ENCODE measurements around the gene C2CD2.

DNA sequence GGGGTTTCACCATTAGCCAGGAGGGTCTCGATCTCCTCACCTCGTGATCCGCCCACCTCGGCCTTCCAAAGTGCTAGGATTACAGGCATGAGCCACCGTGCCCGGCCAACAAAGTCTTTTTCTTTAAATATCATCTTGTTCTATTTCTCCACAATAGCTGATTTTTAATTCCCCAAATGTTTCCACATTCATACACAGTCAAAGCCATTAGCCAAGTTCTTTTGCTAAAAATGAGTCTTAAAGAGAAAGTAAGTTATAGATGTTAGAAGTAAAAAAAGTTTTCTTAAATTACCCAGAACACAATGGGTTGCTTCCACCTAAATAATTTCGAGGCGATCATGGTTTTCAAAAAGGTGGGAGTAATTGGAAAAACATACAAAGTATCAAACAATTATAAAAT is 30.6 kb downstream of the C2CD2 start:
- no peak for TF ChIP-seq POLR2AphosphoS5 (IDR thresholded peaks at IDR 0.05)
- TF ChIP-seq, protein P1, sequence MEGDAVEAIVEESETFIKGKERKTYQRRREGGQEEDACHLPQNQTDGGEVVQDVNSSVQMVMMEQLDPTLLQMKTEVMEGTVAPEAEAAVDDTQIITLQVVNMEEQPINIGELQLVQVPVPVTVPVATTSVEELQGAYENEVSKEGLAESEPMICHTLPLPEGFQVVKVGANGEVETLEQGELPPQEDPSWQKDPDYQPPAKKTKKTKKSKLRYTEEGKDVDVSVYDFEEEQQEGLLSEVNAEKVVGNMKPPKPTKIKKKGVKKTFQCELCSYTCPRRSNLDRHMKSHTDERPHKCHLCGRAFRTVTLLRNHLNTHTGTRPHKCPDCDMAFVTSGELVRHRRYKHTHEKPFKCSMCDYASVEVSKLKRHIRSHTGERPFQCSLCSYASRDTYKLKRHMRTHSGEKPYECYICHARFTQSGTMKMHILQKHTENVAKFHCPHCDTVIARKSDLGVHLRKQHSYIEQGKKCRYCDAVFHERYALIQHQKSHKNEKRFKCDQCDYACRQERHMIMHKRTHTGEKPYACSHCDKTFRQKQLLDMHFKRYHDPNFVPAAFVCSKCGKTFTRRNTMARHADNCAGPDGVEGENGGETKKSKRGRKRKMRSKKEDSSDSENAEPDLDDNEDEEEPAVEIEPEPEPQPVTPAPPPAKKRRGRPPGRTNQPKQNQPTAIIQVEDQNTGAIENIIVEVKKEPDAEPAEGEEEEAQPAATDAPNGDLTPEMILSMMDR (IDR thresholded peaks at IDR 0.05), result no peak

Data from transverse colon (tissue), 4 donors.